SHP77 (cell line): ENCODE results near the gene PGS1.

ENCODE experiments used
- DNase-seq, 2 experiments: peaks; one replicate each; lab custom pipeline; 2025; lab: John Stamatoyannopoulos, UW

PGS1 gene

DNA sequence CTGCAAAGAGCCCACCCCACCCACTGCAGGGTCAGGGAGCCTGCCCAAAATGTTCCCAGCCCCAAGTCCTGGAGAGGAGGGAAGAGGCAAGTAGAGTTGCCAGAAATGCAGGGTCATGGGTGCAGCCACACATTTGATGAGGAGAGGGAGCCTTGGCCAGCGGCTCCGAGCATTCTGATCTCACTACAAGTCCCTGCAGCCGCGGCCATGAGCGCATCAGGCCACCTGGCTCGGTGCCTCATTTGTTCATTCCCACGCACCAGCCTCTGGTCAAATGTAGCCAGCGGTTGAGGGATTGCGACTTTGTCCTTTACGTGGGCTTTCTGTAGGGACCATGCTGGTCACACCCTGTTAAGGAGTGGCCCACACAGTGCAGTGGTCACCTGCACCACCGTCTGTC is 48.7 kb downstream of the PGS1 start:
- DNase-seq = no peak

DNA sequence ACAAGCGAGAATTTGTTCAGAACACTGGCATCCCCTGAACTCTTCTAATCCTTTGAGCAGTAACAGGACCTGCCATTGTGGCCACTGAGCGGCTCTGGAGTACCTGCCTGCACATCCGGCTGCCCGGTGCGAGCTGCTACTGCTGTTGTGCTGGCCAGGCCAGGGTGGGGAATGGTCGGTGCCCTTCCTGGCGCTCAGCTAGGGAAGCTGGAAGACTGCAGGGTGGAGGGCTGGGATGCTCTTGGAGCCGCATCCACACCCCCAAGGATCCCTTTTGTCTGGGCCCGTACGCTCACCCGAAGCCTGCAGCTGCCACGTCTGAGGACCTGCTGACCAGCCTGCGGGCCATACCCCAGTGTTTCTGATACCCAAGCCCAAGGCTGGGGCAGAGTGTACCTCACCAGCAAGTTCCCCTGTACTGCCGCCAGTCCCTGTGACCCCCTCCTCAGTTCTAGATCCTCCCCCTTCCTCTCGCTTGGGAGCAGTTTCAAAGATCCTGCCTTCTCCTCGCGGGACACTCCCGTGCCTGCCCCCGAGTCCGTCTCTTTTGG is 49.7 kb downstream of the PGS1 start:
- no peak for DNase-seq

DNA sequence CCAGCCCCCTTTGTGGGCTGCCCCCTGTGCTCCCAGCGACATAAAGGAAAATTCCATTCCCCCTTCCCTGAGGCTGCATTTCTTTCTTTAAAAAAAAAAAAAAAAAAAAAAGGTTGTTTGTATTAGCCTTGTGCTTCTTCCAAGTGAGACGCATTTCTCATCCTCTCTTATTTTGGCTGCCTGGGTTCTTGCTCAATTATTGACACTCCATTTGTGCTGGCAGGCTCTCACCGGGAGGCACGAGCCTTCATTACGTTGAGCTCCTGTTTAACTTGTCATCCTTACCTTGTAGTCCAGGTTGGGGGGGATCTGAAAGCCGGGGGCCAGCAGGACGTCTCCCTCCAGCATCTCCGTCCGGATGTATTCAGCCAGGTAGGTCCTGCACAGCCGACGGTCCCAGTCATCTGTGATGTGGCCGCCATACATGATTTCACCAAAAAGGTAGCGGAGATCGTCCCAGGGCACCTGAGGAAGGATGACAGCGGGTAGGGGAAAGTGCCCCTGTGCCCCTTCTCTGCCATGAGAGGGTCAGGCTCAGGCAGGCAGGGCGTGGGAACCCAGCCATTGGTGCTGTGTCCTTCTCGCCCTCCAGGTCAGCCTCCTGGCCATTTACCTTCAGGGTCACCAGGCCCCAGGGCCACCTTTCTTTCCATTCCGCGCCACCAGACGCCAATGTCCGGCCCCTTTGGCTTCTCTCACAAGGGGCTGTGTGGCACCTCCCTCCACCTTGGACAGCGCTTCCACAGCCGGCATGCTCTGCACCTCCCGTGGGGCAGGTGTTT is 50.6 kb downstream of the PGS1 start:
- DNase-seq = no peak

DNA sequence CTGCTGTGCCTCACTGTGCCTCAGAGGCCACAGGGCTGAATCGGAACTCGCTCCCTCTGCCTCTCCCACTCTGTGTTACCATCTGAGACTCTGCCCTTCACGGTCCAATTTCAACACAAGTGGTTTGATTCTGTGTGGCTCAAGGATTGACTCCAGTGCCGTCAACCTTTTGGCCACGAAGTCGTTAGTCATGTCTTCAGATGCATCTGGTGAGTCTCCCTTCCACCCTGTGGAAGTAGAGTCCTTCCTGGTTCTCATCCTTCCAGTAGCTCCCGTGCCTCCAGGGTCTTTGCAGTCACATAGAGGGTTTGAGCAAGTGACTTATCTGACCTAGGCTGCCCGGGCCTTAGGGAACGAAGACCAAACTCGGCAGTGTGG is 51.2 kb downstream of the PGS1 start:
- DNase-seq = no peak

DNA sequence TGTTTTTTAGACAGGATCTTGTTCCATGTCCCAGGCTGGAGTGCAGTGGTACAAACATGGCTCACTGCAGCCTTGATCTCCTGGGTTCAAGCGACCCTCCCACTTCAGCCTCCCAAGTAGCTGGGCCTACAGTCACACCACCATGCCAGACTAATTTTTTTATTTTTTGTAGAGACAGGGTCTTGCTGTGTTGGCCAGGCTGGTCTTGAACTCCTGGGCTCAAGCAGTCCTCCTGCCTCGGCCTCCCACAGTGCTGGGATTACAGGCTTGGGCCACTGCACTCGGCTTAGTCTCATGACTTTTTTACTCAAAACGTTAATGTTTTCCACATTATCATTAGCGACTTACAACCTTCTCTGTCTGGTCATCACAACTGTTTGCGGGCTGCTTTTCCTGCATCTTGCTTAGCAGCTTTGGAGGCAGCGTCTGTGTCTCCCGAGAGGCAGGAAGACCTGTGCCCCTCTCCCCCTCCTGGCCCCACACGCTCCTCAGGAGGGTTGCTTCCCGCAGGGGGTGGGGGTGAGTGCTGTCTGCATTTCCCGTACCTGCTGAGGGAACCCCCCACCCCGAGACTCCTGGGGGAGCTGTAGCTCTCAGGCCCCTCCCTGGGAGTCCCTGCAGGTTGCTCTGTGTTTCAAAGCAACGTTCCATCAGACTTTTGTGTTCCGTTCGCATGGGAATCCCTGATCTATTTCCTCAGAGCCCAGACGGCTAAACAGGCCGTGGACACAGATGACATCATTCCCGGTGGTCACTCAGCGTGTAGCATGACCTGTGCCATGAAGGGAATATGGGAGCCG is 52.6 kb downstream of the PGS1 start:
- DNase-seq = no peak

DNA sequence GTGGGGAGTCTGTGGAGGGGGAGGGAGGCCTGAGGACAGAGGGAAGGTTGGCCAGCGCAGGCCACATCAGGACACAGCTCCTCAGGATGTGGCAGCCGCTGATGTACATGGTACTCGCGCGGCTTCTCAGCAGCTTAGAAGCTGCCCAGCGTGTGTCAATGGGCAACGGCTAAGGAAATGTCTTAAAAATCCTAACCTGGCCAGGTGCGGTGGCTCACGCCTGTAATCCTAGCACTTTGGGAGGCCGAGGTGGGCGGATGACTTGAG is 53.2 kb downstream of the PGS1 start:
- no peak for DNase-seq

DNA sequence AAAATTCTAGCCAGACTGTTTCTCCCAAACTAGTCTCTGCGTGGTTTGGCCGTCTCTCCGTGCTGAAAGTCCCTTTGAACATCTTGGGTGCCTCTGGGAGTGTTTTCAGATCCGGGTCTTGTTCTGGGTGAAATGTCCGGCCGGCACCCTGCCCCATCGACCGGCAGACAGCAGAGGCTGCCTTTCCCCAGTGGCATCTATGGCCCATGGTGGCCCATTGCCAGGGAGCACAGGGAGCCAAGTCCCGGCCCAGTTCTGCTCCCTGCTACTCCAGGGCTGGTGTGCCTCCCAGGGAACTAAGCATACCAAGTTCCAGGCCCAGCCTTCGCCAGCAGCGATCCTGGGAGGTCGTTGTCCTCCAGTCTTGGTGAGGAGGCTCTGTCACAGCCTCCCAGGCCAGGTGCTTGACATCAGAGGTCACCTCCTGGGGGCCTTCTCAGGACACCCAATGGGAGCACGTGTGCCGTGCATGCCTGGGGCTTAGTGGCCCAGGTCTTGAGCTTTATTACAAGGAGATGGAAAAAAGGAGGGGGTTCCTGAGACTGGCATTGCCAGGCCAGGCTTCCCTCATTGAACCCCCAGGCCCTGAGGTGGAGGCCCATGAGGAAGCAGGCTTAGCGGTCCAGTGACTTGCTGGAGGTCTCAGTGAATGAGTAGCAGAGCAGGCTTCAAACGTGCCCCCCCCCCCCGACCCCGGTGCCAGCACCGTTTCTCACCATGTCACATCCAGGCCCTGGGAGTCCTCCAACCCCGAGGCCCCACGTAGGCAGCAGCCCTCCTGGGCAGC is 54.0 kb downstream of the PGS1 start:
- peak in 1 of 2 experiments; percentile 51 for DNase-seq

DNA sequence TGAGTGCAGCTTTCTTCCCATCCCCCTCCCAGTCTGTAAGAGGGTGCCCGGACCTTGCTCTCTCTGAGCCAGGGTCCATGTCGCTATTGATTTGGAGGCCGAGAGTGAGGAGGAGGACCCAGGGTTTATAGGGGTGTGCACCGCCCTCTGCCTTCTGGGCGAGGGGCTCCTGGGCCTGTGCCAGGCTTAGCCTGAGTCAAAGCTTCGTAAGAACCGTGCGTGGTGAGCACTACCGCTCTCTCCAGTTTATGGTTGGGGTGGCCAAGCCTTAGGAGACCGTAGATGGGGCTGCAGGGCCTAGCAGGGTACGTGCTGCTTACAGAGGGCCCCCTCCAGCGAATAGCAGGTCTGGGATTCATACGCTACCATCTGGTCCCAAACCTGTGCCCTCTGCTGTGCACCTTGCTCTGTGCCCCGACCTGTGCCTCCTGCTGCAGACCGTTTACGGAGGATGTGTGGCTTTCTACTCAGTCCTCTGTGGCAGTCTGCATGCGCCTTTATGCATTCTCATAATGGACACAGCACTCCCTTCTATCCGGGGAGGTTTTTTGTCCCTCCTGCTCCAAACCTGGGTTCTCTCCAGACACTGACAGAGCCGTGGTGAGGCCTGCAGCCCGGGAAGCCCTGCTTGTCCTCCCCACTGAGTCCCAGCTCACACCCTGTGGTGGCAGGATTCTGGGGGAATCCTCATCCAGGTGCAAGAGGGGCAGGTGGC is 54.7 kb downstream of the PGS1 start:
- DNase-seq = peak in 1 of 2 experiments; percentile 50

DNA sequence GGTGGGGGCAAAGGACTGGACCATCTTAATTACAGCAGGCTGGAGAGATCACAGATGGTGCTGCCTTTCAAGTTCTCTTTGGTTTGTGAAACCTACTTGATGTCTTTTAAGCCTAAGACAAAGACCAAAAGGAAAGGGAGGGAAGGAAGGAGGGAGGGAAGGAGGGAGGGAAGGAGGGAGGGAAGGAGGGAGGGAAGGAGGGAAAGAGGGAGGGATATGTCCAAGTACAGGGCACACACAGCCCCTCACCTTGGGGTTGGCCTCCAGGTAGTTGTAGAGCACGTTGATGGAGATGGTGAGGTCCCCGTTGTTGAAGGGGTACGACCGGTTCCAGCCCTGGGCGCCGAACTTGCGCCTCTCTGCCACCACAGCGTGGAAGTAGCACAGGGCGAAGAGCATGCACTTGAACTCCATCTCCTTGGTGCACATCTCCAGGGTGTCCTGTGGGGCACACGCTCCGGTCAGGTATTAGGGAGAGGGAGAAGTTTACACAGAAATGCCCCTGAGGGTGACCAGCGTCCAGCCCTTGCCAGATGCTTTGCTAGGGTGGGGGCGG is 55.4 kb downstream of the PGS1 start:
- no peak for DNase-seq

DNA sequence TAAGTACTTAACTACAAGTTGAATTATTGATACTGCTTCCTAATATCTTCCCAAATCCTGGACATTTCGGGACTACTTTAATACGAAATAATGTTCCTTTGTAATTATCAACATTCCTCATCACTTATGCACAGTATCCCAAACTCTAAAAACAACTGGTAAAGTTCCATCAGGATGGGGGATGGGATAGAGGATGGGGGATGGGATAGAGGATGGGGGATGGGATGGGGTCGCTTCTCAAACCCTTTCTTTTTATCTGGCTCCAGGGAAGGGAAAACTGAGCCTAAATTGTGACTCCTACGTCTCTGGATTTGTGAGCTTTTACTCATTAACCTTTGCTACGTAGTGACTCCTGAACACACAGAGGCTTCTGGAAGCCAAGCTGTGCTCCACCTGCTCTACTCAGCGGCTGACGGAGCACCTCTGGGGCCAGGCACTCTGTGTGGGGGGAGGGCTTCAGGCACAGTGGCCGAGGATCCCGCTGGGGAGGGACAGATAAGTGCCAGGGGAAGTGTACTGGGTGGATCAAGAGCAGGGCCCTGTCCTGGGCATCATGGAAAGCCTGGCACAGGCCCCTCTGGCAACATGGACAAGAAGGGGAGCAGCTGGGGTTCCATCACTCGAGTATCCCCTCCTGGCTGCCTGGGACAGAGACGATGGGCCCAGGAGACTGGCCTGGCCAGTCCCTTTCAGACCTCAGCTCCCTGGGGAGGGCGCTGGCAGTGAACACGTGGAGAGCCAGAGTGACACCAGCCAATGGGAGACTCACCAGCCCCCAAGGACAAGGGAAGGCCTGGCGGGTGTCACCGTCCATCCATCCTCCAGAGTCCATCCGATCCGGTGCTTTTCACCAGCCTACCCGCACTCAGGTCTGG is 56.2 kb downstream of the PGS1 start:
- DNase-seq = no peak

DNA sequence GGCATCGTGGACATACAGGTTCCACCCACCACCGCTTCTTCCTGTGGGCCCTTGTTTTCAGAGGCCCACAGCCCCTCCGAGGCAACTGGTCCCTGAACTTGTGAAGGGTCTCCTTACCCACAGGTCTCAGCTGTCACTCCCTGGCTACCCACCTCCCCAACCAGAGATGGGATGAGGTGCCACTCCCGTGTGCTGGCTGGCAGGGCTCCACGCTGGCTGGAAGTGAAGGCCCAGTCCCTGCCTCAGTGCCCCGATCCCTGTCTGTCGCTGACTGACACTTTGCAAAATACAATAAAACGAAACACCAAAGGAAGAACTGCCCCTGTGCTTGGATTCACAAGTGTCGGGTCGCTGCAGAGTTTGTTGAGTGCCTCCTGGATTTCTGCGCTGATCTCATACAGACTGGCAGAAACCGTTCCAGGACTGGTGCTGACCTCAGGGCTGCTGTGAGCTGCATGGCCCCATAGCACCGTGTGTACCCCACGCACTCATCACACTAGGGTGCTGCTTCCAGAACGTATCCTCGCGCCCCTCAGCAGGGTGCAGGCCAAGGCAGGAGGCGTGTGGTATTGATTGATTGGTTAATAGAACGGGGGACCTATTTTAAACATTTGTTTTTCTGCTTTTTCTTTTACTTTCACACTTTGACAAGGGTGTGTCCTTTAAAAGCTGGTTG is 57.0 kb downstream of the PGS1 start:
- no peak for DNase-seq

DNA sequence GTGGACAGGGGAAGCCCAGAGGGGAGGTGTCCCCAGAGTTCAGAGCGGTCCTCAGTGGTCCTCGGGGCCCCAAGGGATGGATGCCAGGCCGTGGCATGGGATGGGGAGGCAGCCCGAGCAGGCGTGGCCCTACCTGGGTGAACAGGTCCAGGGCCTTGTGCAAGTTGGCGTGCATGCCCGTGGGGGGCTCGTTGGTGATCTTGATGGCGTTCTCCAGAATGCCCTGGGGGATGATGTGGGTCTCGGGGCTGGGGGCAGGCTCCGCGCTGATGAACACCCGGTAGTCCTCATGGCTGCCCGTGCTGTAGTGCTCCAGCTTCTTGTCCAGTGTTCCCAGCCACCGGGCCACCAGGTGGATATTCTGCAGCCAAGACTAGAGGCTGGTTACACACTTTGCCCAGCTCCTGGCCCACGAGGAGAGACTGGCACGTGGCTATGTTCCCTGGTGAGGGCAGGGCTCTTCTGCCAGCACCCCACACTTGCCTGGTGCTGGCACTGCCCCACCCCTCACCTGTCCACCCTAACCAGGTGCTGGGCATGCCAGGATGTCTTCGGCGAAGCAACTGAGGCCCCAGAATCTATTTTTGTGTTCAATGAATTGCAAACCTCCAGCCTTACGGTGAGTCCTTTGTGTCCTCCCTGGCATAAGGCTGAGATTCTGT is 59.2 kb downstream of the PGS1 start:
- no peak for DNase-seq

DNA sequence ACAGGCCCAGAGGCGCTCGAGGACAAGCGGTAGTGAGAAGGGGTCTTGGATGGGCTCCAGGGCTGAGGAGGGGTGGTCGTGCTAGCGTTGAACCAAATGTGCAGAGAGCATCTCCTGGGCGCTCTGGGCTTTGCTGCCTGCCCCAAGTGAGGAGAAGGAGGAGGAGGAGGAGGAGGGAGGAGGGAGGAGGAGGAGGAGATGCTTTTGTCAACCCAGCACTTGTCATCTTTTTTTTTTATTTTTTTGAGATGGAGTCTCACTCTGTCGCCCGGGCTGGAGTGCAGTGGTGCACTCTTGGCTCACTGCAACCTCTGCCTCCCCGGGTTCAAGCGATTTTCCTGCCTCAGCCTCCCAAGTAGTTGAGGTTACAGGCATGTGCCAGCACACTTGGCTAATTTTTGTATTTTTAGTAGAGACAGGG is 59.8 kb downstream of the PGS1 start:
- DNase-seq = no peak

DNA sequence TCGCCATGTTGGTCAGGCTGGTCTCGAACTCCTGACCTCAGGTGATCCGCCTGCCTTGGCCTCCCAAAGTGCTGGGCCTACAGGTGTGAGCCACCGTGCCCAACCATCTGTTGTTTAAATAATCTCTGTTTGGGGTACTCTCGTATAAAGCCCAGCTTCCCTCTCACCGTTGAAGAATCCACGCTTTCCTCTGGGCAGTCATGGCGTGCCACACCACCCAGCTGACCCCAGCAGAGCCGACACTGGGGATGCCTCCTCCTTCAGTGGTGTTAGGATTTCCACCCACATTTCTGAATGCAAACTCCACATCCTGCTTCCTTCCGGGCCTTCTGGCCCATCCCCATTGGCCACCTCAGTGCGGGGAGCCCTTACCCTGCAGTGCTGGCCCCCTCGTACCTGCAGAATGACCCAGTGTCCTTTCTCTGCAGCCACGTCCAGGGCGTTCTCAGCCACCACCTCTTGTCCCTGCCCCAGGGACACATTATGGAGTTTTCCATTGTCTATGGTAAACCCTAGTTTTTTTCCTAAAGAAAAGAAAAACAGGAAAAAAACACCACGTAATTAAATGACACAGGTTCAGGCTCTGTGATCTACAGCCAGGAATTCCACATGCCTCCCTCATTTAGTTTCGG is 60.4 kb downstream of the PGS1 start:
- DNase-seq = no peak

DNA sequence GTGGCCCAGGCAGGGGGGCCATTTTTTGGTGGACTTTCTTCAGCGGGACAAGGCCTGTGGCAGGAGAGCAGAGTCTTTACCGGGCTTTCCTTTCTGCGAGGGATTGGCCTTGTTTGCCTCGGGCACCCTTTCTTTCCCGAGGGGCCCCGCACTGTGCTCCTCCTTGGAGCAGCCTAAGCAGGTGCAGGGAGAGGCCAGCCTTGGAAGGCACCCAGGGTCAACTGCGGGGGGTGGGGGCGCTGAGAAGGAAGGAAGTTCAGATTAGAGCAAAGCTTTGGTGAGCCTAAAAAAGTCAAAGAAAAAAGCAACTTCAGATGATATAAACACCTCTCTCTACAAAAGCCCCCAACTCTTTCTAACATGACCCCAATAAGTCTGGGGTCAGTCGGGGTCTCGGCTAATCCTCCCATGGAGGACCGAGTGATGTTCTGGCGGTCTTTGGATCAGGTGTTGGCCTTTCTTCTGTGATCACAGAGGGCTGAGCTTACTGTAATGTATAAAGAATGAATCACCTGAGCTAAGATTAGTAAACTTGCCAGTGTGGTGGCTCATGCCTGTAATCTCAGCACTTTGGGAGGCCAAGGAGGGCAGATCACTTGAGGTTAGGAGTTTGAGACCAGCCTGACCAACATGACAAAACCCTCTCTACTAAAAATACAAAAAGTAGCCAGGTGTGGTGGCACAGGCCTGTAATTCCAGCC is 63.0 kb downstream of the PGS1 start:
- no peak for DNase-seq

DNA sequence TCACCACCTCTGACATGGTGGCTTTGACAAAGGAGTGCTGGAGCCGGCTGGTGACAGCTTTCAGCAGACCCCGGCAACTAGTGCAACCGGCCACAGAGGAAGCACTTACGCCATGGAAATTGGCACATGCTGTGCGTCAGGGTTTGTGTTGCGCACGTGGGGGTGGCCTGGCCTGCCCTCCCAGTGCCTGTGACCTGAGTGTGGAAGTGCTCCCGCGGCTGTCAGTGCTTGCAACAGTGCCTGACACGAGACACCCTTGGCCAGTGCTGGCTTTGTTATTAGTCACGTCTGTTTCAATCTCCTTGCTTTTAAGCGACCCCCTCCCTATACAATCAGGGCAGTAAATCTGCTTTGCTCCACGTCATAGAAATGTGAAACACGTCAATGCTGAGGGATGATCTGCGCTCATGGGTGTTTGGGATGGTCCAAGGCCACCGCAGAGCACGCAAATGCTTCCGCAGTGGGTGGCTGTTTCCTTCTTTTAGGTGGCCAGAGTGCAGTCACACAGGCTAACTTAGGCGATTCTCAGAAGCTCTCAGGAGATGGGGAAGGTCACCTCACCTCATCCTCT is 64.3 kb downstream of the PGS1 start:
- DNase-seq = no peak

DNA sequence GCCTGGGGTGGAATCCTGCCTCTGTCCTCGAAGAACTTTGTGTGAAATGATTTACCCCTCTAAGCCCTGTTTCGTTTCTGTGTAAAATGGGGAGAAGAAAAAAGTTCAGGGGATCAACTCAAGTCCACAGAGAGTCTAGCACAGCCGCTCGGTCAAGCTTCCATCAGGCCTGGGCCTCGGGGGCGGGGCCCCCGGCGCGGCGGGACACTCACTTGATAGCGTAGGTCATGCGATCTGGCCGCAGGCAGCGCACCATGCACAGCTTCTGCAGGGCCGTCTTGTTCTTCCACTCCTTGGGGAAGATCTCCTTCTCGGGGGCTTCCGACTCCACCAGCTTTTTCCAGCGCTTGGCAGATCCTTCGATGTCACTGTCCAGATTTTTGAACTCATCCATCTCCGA is 65.9 kb downstream of the PGS1 start:
- DNase-seq = no peak

DNA sequence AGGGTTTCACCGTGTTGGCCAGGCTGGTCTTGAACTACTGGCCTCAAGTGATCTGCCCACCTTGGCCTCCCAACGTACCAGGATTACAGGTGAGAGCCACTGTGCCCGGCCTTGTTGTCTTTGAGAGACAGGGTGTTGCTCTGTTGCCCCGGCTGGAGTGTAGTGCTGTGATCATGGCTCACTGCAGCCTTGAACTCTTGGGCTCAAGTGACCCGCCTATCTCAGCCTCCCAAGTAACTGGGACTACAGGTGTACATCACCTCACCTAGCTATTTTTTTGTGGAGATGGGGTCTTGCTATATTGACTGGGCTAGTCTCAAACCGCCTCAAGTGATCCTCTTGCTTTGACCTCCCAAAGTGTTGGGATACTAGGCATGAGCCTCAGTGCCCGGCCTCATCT is 68.4 kb downstream of the PGS1 start:
- no peak for DNase-seq
